NCI-H1436 (cell line): Measurements from ENCODE around the gene FN3K.
A peak's percentile ranks its signal among the peaks of the same experiment; 100 is the strongest.

Source experiments
- DNase-seq: peaks from one replicate; lab custom pipeline; 2025; lab: John Stamatoyannopoulos, UW

Gene FN3K

GRCh38 chr17:82734987-82735866 is at the start of gene FN3K:
FN3K (plus strand) TSS chr17:82735615; CDS start chr17:82735637, 22 bp downstream.
- DNase-seq: peak; percentile 65

- no peak for DNase-seq
Measured at GRCh38 chr17:82686366-82687324, 48.8 kb upstream of the FN3K start.

- DNase-seq: no peak
Measured at GRCh38 chr17:82687375-82687861, 48.0 kb upstream of the FN3K start.

- DNase-seq: no peak
Measured at GRCh38 chr17:82687871-82688270, 47.5 kb upstream of the FN3K start.

GRCh38 chr17:82689077-82689476 is 46.3 kb upstream of the FN3K start:
- DNase-seq: no peak

- peak; percentile 33 for DNase-seq
Measured at GRCh38 chr17:82690786-82691489, 44.5 kb upstream of the FN3K start.

GRCh38 chr17:82691714-82692113 is 43.7 kb upstream of the FN3K start:
- DNase-seq: no peak

GRCh38 chr17:82692268-82692667 is 43.1 kb upstream of the FN3K start:
- no peak for DNase-seq

GRCh38 chr17:82693168-82693867 is 42.1 kb upstream of the FN3K start:
- no peak for DNase-seq

GRCh38 chr17:82694647-82695046 is 40.8 kb upstream of the FN3K start:
- no peak for DNase-seq

GRCh38 chr17:82696259-82696658 is 39.2 kb upstream of the FN3K start:
- no peak for DNase-seq

- no peak for DNase-seq
Measured at GRCh38 chr17:82696916-82697807, 38.3 kb upstream of the FN3K start.

GRCh38 chr17:82697808-82698064 is 37.7 kb upstream of the FN3K start:
- no peak for DNase-seq

- DNase-seq: peak; percentile 99
Measured at GRCh38 chr17:82698065-82698973, 37.1 kb upstream of the FN3K start, which contains the start of gene RAB40B. RAB40B (minus strand) TSS chr17:82698698; CDS start chr17:82698596, 102 bp downstream.

- no peak for DNase-seq
Measured at GRCh38 chr17:82698974-82699442, 36.4 kb upstream of the FN3K start.

GRCh38 chr17:82699551-82699950 is 35.9 kb upstream of the FN3K start:
- no peak for DNase-seq

- DNase-seq: no peak
Measured at GRCh38 chr17:82702231-82702927, 33.0 kb upstream of the FN3K start.

- DNase-seq: no peak
Measured at GRCh38 chr17:82703036-82703745, 32.2 kb upstream of the FN3K start.
